Erythroblast (primary cell): ENCODE data around the gene ETS2.

Experiments
- DNase-seq, 2 experiments: peaks; one replicate each; lab custom pipeline; 2025; lab: John Stamatoyannopoulos, UW
- GATA1 ChIP-seq: IDR thresholded peaks from 2 replicates; pipeline ENCODE4 v1.6.1; 2011; ENCODE audit warnings: low read depth, mild to moderate bottlenecking, control low read depth, low read length, moderate library complexity
- POLR2A ChIP-seq: IDR thresholded peaks from 2 replicates; pipeline ENCODE4 v1.6.1; 2011; ENCODE audit warnings: mild to moderate bottlenecking, low read length

Gene ETS2

DNA sequence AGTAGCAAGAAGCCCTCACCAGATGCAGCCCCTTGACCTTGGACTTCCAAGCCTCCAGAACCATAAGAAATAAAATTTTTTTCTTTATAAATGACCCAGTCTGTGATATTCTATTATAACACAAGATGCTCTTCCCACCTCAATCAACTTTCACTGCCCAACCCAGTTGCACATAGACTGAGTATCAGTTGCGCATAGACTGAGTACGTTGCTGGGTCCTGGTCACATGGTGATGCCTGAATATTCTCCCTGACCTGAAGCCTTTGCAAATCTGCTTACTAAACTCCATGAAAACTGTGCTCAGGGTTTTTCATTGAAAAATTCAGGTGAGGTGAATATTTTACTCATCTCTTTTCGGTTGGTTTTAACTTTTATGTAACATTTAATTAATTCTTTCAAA lies 59.2 kb downstream of the ETS2 start:
- TF ChIP-seq POLR2A (no peak), GATA1 (no peak)

DNA sequence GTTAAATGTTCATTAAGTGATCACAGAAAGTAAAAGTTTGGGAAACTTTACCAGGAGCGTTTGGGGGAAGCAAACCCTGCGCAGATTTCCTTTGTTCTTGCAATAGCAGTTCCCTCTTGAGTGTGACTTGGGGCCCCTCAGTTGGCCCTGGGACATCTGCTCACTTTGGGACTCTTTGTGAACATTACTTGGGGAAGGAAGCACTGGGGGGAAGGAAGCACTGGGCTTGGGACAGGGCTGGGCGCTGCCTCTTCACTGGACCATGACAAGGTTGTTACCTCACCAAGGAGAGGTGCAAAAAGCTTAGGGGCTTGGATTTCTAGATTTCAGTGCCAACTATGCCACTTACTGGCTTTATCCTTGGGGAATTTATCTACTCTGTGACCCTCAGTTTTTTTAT lies 63.5 kb downstream of the ETS2 start:
- TF ChIP-seq GATA1, result no peak
- TF ChIP-seq POLR2A, result no peak
- no peak for DNase-seq

More for the DNA sequence above, 59.2 kb downstream of the ETS2 start:
- no peak for DNase-seq

DNA sequence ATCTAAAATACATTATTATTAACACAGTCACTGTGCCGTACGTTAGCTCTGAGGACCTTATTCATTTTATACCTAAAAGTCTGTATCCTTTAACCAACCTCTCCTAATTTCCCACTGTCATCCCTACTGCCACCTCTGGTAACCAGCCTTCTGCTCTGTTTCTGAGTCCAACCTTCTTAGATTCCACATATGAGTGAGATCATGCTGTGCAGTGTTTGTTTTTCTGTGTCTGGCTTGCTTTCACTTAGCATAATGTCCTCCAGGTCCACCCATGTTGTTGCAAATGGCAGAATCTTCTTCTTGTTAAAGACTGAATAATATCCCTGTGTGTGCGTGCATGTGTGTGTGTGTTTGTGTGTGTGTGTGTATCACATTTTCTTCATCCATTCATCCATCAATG lies 64.2 kb downstream of the ETS2 start:
- no peak for DNase-seq
- TF ChIP-seq GATA1, result no peak
- TF ChIP-seq POLR2A, result no peak
